T-helper 1 cell treated with Interleukin-12 subunit alpha and Interleukin-12 subunit beta and Interleukin-4 antibody, amounts not matched to agents 30 ng/mL and 1 ng/mL, for 36 hours (primary cell): ENCODE measurements around the gene DDAH1. TPM values are rescaled to one million over a fixed set of nuclear protein-coding genes. Genes with fewer than 3 reads are reported as not detected.
"Not testable (repeated sequence)": the region's sequence is repeated elsewhere in the genome, so short reads cannot be mapped to it uniquely, and the experiment has no call there.

ENCODE experiments used
- intact Hi-C: fragments of 100-400 bp; cut with micrococcal nuclease; formaldehyde crosslinking; loops from one replicate; pipeline ENCODE4 v1.15.1; 2024
- total RNA-seq: library from RNA; stranded (reverse); gene quantifications from 2 replicates; pipeline ENCODE4 v1.2.3, GENCODE V29; 2022

The DDAH1 gene
- total RNA-seq, 1 donor from 2014 or later: not detected

- intact Hi-C loops: no loop called here
These were observed 6.6 kb upstream of the DDAH1 start for GRCh38 chr1:85471558-85471957.

GRCh38 chr1:85470130-85470529 lies 5.2 kb upstream of the DDAH1 start:
- intact Hi-C loops: not testable (repeated sequence)

- intact Hi-C loops: no loop called here
These were observed 3.1 kb upstream of the DDAH1 start for GRCh38 chr1:85467929-85468540.

- intact Hi-C loops: no loop called here
These were observed 2.1 kb upstream of the DDAH1 start for GRCh38 chr1:85467036-85467435.

- intact Hi-C loops: no loop called here
These were observed 801 bp upstream of the DDAH1 start for GRCh38 chr1:85465786-85466134.

- intact Hi-C loops: loop anchor here (5.0 kb wide), 1 partner anchor 113 kb away; no protein-coding TSS in a partner anchor
These were observed 361 bp downstream of the DDAH1 start for GRCh38 chr1:85464497-85465098.

GRCh38 chr1:85463731-85464496 lies 1.0 kb downstream of the DDAH1 start:
- intact Hi-C loops: loop anchor here (5.0 kb wide), 1 partner anchor 113 kb away; no protein-coding TSS in a partner anchor

GRCh38 chr1:85462931-85463649 lies 1.9 kb downstream of the DDAH1 start:
- intact Hi-C loops: loop anchor here (5.0 kb wide), 1 partner anchor 114 kb away; no protein-coding TSS in a partner anchor

- intact Hi-C loops: loop anchor here (5.0 kb wide), 1 partner anchor 116 kb away; no protein-coding TSS in a partner anchor
These were observed 3.6 kb downstream of the DDAH1 start for GRCh38 chr1:85461216-85461918.

- intact Hi-C loops: loop anchor here (5.0 kb wide), 1 partner anchor 117 kb away; no protein-coding TSS in a partner anchor
These were observed 4.3 kb downstream of the DDAH1 start for GRCh38 chr1:85460555-85461088.

- intact Hi-C loops: no loop called here
These were observed 5.7 kb downstream of the DDAH1 start for GRCh38 chr1:85459290-85459689.

GRCh38 chr1:85454214-85454613 lies 10.7 kb downstream of the DDAH1 start:
- intact Hi-C loops: no loop called here

GRCh38 chr1:85453640-85454194 lies 11.2 kb downstream of the DDAH1 start:
- intact Hi-C loops: no loop called here

- intact Hi-C loops: no loop called here
These were observed 12.0 kb downstream of the DDAH1 start for GRCh38 chr1:85452948-85453347.

- intact Hi-C loops: no loop called here
These were observed 13.6 kb downstream of the DDAH1 start for GRCh38 chr1:85451236-85451830.

GRCh38 chr1:85450832-85451231 lies 14.1 kb downstream of the DDAH1 start:
- intact Hi-C loops: no loop called here

GRCh38 chr1:85449356-85449755 lies 15.6 kb downstream of the DDAH1 start:
- intact Hi-C loops: no loop called here

GRCh38 chr1:85448358-85448757 lies 16.6 kb downstream of the DDAH1 start:
- intact Hi-C loops: no loop called here

GRCh38 chr1:85447006-85447943 lies 17.7 kb downstream of the DDAH1 start:
- intact Hi-C loops: no loop called here
